GM19239 (cell line): ENCODE results near the gene POLDIP3.
"Not testable (repeated sequence)": the region's sequence is repeated elsewhere in the genome, so short reads cannot be mapped to it uniquely, and the experiment has no call there.

Experiments used
- DNase-seq: peaks from one replicate; pipeline ENCODE4 v3.0.0; 2011; ENCODE audit warnings: low spot score; ENCODE audit not compliant: insufficient read length
- FAIRE-seq: peaks from 2 replicates; lab custom pipeline; 2011; peaks lifted over from hg19 to GRCh38; lab: Jason Lieb, UNC

The POLDIP3 gene

DNA sequence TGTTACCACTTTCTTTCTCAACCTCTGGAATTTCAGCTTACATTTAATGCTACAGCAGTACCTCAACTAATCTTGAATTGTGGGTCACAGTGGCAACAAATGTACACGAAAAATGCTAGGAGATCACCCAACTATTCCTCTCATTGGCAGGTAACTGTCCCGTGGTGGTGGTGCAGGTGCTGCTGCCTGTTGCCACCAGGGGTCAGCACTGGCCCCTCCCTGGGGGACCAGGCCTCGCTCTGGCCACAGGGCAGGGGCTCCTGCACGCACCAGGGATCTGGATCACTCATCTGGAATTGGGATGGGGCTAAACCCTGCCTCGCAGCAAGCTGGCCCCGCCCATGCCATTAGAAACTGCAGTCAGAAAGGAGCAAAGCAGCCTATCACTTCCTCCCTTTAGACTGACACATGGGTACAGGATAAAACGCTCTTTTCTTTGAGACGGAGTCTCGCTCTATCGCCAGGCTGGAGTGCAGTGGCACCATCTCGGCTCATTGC, 6.9 kb upstream of the POLDIP3 start:
- DNase-seq (peak; percentile 82), FAIRE-seq (peak; percentile 78)

DNA sequence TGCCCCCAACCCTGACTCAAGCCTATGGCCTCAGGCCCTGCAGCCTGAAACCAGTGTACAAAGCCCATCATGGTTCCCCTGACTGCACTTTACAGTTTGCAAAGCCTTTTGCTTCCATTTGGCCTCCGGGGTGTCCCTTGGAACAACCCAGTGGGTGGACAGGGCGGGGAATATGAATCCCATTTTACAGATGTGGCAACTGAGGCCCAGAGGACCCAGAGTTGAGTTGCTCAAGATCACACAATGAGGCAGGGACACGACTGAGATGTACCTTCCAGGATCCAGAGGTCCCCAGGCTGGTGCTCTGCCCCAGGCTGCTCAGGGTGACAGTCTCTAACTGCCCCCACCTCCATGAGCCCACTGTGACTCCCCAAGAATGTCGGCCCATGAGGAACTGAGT, 5.4 kb upstream of the POLDIP3 start:
- DNase-seq (no peak), FAIRE-seq (no peak)

DNA sequence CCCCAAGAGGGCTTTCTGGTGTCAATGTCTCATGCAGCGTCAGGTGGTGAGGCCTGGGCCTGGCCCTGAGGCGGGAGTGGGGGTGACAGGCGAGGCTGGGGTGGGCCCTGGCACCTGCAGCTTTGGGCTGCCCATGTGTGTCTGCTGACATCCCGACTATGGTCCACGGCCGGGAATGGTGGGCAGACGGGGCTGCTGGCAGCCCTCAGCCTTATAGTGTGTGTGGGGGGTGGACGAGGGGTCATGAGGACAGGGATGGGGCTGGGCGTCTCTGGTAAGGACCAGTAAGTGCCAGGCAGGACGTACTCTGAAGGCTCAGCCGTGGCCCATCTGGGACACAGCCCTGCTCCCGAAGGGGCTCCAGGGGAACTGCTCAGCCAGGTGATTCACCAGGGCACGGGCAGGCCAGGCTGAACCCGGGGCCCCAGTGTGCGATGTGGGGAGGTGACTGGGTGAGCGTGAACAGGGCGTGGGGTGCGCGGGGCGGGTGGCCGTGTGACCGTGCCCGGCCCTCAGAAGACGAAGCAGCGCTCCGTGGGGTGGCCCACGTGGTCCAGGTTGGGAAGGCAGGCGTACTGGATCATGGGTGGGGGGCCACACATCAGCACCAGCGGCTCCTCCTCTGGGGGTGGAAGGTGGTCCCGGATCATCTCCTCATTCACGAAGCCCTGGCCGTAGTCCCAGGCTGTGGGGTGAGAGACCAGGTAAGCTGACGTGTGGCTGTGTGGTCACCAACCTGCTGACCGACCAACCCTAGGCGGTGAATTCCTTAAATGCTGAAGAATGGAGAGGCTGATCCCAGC, 4.8 kb upstream of the POLDIP3 start:
- FAIRE-seq (no peak), DNase-seq (no peak)

DNA sequence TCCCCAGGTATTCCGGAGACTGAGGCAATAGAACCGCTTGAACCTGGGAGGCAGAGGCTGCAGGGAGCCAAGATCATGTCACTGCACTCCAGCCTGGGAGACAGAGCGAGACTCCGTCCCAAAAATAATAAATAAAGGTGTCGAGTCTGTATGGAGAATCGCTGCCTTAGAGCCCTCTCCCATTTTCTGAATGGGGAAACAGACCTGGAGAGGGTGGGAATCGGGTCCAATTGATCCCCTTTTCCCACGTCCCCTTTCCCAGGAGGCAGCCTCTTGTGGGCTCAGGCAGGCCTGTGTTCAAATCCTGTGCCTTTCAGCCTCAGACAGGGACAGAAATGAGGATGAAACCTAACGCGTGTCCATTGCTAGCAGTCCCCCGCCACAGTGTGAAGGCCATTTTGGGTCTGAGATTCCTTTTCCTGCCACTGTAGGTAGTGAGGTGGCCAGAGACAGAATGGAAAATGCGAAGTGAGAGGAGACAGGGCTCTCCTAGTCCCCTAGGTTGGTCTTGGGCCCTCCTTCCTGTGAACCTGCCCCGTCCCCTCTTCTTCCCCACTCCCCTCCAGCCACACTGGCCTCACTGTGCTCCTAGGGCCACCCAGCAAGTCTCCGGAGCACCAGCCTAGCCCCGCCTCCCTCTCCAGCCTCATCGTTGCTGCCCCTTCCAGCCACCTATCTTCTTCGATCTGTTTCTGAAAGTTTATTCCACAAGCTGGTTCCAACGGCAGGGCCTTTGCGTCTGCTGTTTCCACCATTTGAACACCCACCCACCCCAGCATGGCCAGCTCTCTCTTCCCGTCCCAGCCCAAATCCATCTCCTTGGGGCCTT, 2.7 kb upstream of the POLDIP3 start:
- DNase-seq (no peak), FAIRE-seq (no peak)

DNA sequence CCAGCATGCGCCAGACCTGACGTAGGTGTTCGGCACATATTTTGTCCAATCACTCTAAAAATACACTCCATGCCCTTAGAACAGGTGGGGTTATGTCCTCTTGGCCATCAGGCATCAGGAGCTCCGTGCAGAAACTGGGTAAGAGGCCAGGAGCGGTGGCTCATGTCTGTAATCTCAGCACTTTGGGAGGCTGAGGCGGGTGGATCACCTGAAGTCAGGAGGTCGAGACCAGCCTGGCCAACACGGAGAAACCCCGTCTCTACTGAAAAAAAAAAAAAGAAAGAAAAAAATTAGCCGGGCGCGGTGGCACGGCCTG, 1.1 kb upstream of the POLDIP3 start:
- FAIRE-seq, DNase-seq: not testable (repeated sequence)

DNA sequence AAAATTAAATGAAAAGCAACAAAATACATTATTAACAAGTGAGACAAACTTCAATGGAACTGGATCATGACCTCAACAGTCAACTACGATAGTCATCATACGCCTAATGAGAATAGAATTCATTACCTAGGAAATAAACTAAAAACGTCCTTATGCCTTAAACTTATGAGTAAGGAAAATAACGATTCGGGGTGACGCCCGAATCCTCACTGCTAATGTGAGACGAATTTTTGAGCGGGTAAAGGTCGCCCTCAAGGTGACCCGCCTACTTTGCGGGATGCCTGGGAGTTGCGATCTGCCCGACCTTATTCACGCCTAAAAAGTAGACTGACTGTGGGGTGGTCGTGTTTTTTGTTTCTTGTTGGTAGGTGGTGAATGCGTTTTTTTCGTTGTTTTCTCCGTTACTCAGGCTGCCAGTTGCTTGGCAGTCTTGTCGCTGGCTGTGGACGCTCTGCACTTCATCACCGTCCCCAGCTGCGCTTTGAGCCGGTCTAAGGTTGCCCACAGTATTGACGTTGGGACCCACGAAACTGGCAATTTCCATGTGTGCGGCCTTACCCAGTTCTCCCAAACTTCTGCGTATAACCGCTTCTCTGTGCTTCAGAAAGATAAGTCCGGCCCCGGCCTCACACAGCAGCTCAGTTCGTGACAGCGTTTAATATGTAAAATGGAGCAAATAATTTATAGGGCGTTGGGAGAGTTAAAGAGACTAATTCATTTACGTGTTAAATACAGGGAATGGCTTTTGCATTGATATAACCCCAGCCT, 593 bp upstream of the POLDIP3 start:
- no peak for FAIRE-seq
- peak; percentile 86 for DNase-seq

DNA sequence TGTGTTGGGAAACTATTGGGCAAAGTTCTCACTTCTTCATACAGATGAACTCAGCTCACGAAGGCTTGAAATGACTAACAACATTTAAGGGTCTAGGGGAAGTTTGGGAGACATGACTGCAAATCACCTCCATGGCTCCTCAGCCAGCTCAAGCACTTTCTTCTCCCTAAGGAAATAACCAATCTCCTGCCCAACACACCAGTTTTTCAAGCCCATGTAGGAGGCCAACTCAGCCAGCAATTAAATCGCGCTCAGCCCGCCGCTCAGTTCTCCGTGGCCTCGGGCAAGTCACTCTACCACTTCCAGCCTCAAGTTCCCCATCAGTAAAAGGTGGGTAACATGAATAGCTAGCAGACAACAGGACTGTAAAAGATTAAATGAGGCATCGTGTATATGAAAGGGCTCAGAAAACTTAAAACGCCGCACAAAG, 796 bp downstream of the POLDIP3 start:
- peak; percentile 48 for FAIRE-seq
- no peak for DNase-seq

DNA sequence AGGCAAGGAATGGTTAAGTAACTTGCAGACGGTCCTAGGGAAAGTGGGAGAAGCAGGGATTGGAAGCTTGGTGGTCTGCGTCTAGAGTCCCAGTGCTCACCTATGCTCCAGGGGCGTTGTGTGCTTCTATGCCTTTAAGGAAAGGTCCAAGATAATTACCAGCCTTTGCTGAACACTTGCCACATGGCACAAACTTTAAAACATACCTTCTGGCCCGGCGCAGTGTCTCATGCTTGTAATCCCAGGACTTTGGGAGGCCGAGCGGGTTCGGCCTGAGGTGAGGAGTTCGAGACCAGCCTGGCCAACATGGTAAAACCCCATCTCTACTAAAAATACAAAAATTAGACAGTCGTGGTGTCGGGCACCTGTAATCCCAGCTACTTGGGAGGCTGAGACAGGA, 2.3 kb downstream of the POLDIP3 start:
- no peak for DNase-seq
- FAIRE-seq = no peak

DNA sequence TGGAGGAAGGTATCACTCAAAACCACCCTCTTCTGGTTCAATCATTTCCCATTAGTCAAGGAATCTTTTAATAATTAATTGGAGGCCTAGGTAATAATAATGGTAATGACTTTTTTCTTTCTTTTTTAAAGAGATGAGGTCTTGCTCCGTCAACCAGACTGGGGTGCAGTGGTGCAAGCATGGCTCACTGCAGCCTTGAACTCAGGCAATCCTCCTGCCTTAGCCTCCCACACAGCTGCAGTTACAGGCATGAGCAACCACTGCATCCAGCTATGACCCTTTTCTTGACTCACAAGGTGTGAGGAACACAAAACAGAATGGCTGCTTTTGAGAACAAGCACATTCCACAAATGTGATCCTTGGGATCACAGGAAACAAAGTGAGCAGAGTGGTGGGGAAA, 3.6 kb downstream of the POLDIP3 start:
- DNase-seq (no peak), FAIRE-seq (no peak)

DNA sequence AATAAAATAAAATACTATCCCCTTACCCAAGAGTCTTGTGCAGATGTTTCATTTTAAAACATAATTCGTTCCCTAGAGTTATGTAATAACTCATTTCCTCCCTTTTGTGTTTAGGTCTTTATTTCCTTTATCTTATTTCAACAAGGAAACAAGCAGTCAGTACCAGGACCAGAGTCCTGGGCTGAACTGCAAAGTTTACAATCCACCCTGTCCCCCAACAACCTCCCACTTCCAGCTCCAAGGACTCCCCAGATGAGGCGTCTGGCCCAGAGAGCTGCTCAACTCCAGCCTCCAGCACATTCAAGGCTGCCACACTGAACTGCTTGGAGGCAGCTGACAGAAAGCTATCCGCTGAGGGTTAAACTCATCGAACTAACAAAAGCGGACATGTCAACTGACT, 4.5 kb downstream of the POLDIP3 start:
- FAIRE-seq (no peak), DNase-seq (no peak)

DNA sequence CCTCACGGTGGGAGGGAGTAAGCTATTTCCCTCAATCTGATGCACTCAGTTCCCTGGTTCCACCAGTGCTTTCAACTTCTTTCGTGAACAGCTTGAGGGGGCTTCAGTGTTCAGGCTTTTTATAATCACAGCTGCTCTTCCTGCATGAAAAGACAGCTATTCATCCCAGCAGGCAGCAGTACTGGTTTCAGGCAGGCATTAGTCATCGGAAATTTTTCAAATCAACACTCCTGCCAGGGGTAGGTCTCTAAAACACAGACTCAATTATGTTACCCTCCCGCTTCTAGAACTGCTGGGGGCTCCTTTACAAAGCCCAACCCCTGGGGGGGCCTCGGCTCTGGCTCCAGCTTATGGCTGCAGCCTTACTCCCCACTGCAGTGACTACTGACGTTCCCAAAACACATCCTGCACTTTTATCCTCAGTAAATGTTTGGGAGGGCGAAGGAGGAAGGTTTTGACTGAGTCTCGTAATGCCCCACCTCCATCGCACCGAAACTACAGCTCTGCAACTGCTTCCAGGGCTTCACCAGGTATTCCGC, 5.8 kb downstream of the POLDIP3 start:
- DNase-seq = no peak
- FAIRE-seq = no peak

DNA sequence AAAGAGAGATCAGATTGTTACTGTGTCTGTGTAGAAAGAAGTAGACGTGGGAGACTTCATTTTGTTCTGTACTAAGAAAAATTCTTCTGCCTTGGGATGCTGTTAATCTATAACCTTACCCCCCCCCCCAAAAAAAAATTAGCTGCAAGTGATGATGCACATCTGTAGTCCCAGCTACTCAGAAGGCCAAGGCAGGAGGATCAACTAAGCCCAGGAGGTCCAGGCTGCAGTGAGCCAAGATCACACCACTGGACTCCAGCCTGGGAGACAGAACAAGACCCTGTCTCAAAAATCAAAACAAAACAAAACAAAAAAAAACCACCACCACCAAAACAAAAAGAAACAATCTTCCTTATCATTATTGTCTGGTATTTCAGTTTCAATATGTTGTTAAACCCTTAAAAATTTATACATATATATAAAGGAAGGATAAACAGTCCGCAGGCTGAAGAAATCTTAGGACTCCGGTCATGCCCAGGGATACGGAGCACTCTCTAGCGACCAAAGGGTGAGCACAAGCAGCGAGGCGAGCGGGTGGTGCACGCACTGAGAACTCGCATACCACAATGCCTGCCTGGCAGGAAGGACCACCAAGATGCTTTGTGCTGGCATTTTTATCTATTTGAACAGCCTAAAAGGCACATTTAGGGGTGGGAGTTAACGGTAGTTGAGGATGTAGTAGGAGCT, 6.4 kb downstream of the POLDIP3 start:
- FAIRE-seq = no peak
- no peak for DNase-seq

DNA sequence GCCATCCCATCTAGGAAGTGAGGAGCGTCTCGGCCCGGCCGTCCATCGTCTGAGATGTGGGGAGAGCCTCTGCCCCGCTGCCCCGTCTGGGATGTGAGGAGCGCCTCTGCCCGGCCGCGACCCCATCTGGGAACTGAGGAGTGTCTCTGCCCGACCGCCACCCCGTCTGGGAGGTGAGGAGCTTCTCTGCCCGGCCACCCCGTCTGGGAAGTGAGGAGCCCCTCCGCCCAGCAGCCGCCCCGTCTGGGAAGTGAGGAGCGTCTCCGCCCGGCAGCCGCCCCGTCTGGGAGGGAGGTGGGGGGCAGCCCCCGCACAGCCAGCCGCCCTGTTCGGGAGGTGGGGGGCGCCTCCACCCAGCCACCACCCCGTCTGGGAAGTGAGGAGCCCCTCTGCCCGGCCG, 7.0 kb downstream of the POLDIP3 start:
- FAIRE-seq, DNase-seq: not testable (repeated sequence)

DNA sequence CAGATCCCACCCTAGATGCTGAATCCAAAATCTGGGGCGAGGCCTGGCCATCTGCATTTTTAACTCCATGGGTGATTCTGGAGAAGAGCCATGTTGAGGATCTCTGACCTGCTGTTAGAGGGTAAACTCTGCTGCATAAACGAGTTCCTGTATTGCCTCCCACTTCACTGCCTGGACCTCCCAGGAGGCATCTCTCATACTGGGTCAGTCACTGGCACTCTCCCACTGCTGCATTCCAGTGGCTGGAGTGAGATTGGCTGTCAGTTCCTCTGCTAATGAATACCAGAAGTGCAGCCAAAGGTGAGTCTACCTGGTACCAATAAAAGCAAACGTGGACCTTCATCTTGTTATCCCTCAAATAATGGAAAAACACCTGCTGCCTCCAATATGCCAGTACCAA, 10.3 kb downstream of the POLDIP3 start:
- FAIRE-seq (no peak), DNase-seq (no peak)

DNA sequence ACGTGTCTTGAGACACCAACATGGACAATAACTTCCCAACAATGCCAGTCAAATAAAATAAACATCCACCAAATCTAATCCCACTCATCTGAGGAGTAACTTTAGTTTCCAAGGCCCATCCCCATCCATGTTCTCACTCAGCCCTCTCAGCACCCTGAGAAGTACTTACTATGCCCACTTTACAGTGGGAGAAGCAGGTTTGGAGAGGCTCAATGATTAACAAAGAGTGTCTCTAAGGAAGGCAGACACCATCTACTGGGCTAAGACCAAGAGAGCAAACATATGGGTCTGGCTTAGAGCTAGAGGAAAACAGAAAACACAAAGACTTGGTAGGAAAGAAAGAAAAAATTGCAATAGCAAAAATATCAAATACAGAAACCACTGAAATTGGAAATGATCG, 11.3 kb downstream of the POLDIP3 start:
- no peak for FAIRE-seq
- DNase-seq = no peak

DNA sequence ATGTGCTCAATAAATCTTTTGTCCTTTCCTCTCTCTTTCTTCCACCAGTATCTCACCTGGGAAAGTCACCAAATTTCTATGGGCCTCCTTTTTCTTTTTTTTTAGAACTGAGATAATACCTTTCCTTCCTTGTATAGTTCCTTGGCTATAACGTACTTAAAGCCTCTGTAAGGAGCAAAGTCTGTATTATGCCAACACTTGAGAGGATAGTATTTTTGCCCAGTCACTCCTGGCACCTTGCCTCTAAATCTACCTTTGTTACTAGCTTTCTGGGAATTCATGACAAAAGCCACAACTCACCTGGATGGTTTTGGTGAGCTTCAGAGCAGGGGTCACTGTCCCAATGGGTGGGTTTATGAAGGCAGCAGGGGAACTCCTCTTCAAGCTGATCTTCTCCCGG, 12.2 kb downstream of the POLDIP3 start:
- no peak for FAIRE-seq
- no peak for DNase-seq

DNA sequence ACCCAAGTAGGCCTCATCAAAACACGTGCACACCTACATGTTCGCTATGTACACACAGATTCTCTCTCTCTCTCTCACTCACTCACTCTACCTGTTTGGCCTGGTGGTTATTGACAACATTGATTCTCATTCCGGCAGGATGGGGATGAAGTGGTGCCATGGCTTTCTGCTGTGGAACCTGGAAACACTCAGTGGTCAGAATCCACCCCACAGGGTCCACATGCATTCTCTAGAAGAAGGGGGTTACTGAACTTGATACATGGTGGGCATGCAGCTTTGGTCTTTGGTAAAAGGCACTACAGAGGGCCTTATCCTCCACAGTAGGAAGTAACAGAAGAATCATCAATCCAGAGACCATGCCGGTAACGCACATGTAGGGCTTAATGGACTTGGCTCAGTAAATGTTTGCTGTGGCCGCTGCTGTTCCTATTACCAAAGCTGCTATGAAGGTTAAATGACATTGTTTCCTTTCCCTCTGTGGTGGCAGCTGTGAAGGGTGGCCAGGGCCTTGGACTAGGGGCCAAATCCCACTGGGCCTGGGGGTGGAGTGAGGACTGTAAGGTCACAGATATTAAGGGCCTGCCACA, 12.7 kb downstream of the POLDIP3 start:
- DNase-seq (no peak), FAIRE-seq (no peak)

DNA sequence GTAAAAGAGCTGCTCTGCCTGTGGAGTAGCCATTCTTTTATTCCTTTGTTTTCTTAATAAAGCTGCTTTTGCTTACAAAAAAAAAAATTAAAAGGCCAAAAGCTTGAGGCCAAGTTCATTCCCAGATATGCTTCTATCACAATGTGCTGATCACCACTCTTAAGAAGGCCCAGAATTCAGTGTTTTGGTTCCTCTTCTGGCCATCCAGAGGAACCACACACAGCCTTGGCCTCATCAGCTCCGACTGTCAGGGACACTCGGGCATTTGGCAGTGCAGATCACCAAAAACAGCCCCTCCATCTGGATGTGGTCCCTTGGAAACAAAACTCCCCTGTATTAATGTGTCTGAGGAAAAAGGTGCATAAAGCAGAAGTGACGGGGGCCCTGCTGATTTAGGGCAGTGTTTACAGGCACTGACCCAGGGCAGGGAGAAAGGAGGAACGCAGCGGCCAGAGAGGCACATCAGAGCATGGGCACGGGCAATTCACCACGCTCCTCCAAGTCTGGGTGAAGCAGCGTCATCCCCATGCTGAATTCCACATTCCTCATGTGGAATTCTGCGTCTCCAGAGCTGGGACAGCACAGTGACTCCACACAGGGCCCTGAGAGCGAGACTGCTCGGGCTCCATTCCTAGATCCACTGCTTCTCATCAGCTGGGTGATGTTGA, 17.7 kb downstream of the POLDIP3 start:
- DNase-seq (no peak), FAIRE-seq (no peak)

DNA sequence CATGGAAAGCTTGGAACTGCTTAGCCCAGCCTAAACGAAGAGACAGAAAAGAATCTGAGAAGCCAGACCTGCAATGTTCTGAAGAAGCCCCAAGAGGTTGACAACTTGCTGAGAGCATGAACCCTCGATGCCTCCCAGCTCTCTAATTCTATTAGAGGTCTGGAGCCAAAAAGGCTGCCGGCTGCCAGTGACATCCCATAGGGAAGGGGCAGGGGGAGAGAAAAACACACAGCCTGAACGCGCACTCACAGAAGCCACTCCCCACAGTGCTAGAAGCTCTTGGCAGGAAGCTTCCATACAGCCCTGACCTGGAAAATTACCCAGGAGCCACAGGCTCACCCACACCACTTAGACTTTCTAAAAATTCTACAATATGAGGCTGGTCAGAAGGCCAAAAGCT, 18.3 kb downstream of the POLDIP3 start:
- no peak for DNase-seq
- no peak for FAIRE-seq
